ENCODE measurements around the gene AKAP7. TPM values are rescaled to one million over a fixed set of nuclear protein-coding genes. Genes with fewer than 3 reads are reported as not detected.
A peak's percentile ranks its signal among the peaks of the same experiment; 100 is the strongest.
"Not testable (repeated sequence)": the region's sequence is repeated elsewhere in the genome, so short reads cannot be mapped to it uniquely, and the experiment has no call there.

AKAP7 gene
- total RNA-seq, 1 donor from 2014 or later = 4.2 TPM

DNA sequence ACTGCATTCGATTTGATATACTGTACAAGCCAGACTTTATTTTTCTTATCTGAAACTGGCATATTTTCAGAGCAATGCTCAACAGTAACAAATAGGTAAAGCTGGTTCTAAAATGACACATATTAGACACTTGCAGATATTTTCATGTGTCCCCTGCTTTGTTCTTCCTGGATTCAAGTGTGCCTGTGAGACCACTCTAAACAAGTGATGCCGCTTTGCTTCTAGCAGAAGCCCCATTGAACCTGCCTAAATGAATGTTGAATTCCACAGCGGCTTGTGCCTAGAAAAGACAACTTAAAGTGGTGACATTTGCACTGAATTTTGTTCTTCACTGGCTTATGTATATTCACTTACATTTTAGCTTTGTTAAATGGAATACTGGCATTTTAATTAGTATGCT is 115.7 kb downstream of the AKAP7 start:
- no peak for DNase-seq (ENCODE audit: extremely low read depth, low read depth, low spot score)

DNA sequence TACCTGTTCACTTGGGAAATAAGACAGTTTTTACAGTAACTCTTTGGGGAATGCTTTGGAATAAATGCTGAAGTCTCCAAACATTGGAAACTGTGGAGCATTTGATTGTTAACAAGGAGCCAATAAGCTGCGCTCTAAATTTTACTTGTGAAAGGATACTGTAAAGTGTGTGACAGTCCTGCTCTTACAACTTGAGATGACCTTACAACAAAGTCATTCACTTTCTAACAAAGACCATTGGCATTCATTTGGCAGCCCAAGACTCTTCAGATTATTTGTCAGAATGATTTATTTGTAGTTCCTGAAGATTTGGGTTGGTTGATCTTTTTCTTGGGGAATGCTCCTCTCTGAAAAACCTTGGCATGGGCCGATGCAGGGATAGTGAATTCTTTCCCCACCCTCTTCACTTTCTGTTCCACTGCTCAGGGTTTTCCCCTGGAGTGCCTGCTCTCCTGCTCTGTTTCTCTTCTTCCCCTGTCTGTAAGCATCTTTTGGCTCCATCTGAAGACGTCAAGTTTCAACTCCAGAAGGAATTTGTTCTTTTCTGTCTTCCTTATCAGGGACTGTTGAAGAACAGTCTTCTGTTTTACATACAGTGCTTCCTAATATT is 116.4 kb downstream of the AKAP7 start:
- DNase-seq (ENCODE audit: extremely low read depth, low read depth, low spot score) = no peak

GRCh38 chr6:131255434-131255833 is 120.2 kb downstream of the AKAP7 start:
- no peak for DNase-seq (ENCODE audit: extremely low read depth, low read depth, low spot score)

DNA sequence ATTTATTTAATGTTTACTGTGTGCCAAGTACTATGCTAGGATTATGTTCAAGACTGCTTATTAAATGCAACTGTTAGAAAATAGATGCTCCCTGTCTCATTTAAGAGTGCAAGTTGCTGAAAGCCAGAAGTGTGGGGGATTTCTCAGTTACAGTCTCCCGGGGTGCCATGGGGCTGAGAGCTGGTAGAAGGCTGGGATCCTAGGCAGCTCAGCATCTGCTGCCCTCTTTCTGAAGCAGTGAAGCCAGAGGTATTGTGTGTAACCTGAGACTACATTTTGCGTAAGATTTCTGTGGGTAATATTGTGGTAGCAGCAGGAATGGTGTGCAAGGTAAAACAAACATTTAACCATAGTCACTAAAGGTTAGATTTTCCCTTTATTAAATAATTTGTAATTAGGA is 120.6 kb downstream of the AKAP7 start:
- no peak for DNase-seq (ENCODE audit: extremely low read depth, low read depth, low spot score)

GRCh38 chr6:131257104-131257503 is 121.8 kb downstream of the AKAP7 start:
- DNase-seq (ENCODE audit: extremely low read depth, low read depth, low spot score) = no peak

GRCh38 chr6:131258010-131258652 is 122.9 kb downstream of the AKAP7 start:
- DNase-seq (ENCODE audit: extremely low read depth, low read depth, low spot score) = no peak

- no peak for DNase-seq (ENCODE audit: extremely low read depth, low read depth, low spot score)
These were observed 123.7 kb downstream of the AKAP7 start for GRCh38 chr6:131258816-131259476.

DNA sequence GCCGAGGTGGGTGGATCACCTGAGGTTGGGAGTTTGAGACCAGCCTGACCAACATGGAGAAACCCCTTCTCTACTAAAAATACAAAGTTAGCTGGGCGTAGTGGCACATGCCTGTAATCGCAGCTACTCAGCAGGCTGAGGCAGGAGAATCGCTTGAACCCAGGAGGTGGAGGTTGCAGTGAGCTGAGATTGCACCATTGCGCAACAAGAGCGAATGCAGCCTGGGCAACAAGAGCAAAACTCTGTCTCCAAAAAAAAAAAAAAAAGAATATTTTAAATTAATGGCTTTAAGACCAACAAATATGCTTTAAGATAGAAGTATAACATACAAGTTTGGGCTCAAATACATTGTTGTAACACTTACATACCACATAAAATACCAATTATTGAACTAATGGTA is 125.7 kb downstream of the AKAP7 start:
- DNase-seq (ENCODE audit: extremely low read depth, low read depth, low spot score) = not testable (repeated sequence)

- no peak for DNase-seq (ENCODE audit: extremely low read depth, low read depth, low spot score)
These were observed 126.8 kb downstream of the AKAP7 start for GRCh38 chr6:131262060-131262459.

GRCh38 chr6:131265939-131266338 is 130.7 kb downstream of the AKAP7 start:
- DNase-seq (ENCODE audit: extremely low read depth, low read depth, low spot score) = no peak

- DNase-seq (ENCODE audit: extremely low read depth, low read depth, low spot score) = no peak
These were observed 133.0 kb downstream of the AKAP7 start for GRCh38 chr6:131268303-131268702.

GRCh38 chr6:131269565-131270391 is 134.5 kb downstream of the AKAP7 start:
- DNase-seq (ENCODE audit: extremely low read depth, low read depth, low spot score) = no peak

DNA sequence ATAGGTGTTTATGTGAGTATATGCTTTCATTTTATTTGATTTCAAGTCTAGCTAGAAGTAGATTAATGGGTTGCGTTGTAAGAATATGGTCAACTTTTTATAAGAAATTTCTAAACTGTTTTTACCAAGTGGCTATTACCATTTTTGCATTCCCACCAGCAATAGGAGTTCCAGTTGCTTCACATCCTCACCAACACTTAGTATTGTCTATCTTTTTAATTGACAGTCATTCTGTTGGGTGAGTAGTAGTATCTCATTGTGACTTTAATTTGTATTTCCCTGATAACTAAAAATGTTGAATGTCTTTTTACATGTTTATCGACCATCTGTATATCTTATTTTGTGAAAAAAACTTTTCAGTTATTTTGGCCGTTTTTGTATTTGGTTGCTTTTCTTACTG is 135.3 kb downstream of the AKAP7 start:
- no peak for DNase-seq (ENCODE audit: extremely low read depth, low read depth, low spot score)

GRCh38 chr6:131275273-131275672 is 140.0 kb downstream of the AKAP7 start:
- no peak for DNase-seq (ENCODE audit: extremely low read depth, low read depth, low spot score)

DNA sequence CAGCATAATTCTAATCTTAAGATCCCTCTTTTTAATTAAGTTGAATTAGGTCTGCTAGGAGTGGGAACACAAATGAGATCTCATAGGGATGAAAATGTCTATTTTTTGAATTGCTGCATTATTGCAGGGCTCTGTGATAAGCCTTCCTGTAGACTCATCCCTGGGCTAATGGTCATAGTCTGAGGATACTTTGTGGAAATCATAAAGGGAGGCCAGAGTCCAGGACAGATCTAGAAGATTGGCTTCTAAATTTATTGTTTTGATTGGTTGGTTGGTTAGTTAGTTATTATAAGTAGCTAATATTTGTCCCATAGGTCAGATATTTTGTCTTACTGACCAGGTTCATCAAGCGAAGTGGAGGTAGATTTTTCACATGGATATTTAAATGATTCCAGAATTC is 142.3 kb downstream of the AKAP7 start:
- DNase-seq (ENCODE audit: extremely low read depth, low read depth, low spot score) = no peak

GRCh38 chr6:131281471-131282270 is 146.4 kb downstream of the AKAP7 start:
- DNase-seq (ENCODE audit: extremely low read depth, low read depth, low spot score) = peak; percentile 56

DNA sequence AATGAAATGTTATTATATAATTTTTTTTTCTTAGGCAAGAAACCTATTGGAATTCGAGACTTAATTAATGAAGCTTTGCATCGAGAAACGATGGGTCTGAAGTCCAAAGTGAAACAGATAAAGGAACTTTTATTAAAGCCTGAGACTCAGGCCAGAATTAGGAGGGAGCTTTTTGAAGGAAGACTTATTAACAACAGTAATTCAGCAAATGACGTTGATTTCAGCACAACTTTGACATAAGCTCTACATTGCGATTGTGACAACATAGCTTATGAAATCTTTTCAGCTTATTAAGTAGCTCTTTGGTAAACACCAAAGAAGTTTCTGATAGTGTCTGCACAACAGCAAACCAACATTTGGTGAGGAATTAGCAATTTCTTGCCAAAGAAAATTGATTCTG is 147.1 kb downstream of the AKAP7 start:
- no peak for DNase-seq (ENCODE audit: extremely low read depth, low read depth, low spot score)

GRCh38 chr6:131283466-131284175 is 148.4 kb downstream of the AKAP7 start:
- no peak for DNase-seq (ENCODE audit: extremely low read depth, low read depth, low spot score)

DNA sequence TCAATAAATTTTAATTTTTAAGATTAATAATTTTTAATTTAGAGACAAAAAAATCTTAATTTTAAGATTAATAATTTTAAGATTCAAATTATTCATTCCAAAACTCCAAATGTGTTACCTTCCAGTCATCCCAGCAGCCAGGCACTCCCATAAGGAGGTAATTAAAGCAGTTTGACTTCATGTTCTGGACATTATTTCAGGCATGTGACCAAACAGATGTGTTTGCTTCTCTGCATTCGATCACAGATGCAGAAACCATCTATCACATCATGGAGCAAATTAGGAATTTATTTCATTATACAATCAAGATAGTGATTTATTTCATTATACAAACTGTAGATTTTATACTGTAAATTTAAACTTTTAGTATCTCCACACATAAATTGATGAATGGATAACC is 150.3 kb downstream of the AKAP7 start:
- no peak for DNase-seq (ENCODE audit: extremely low read depth, low read depth, low spot score)

DNA sequence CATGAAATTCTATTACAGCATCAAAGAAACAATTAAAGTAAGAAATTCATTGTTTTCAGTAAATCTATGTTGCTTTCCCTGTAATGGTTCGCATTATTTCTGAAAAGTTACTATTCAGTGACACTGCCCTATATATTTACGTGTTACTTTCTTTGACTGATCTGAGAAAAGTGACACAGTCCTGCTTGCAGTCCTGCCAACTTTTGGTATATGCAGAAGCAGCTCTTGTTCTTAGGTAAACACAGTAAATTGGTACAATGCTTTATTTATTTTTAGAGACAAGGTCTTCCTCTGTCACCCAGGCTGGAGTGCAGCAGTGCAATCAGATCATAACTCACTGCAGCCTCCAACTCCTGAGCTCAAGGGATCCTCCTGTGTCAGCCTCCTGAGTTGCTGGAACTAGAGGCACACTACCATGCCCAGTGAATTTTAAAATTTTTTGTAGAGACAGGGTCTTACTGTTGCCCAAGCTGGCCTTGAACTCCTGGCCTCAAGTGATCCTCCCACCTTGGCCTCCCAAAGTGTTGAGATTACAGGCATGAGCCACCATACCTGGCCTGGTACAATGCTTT is 151.3 kb downstream of the AKAP7 start:
- no peak for DNase-seq (ENCODE audit: extremely low read depth, low read depth, low spot score)
